Gastroesophageal sphincter (tissue), 3 donors: ENCODE measurements around the gene MATN1.

ENCODE experiments used
- POLR2A ChIP-seq, 2 donors: fragments of 450-650 bp; IDR thresholded peaks; one replicate each; pipeline ENCODE4 v1.6.1; 2017; ENCODE audit warnings: antibody characterized with exemption in 2 of 2, mild to moderate bottlenecking in 2 of 2, moderate library complexity in 1 of 2
- TF ChIP-seq, protein P1 (sequence below), 4 experiments: fragments of 200-600 bp in 2 of 4; fragments of 450-650 bp in 2 of 4; sonication (generic) in 1 of 4; IDR thresholded peaks; one replicate each; pipeline ENCODE4 v1.5.1; 2017 to 2019; ENCODE audit warnings: antibody characterized with exemption in 4 of 4, mild to moderate bottlenecking in 2 of 4, moderate library complexity in 2 of 4

- TF ChIP-seq POLR2A (IDR thresholded peaks at IDR 0.05): no peak
- TF ChIP-seq, protein P1, sequence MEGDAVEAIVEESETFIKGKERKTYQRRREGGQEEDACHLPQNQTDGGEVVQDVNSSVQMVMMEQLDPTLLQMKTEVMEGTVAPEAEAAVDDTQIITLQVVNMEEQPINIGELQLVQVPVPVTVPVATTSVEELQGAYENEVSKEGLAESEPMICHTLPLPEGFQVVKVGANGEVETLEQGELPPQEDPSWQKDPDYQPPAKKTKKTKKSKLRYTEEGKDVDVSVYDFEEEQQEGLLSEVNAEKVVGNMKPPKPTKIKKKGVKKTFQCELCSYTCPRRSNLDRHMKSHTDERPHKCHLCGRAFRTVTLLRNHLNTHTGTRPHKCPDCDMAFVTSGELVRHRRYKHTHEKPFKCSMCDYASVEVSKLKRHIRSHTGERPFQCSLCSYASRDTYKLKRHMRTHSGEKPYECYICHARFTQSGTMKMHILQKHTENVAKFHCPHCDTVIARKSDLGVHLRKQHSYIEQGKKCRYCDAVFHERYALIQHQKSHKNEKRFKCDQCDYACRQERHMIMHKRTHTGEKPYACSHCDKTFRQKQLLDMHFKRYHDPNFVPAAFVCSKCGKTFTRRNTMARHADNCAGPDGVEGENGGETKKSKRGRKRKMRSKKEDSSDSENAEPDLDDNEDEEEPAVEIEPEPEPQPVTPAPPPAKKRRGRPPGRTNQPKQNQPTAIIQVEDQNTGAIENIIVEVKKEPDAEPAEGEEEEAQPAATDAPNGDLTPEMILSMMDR (IDR thresholded peaks at IDR 0.05): no peak
These were observed 26.6 kb upstream of the MATN1 start for GRCh38 chr1:30749691-30750583.
